Measurements from ENCODE around the gene ROR2. TPM values are rescaled to one million over a fixed set of nuclear protein-coding genes. Genes with fewer than 3 reads are reported as not detected.

Gene ROR2
- total RNA-seq, 2 experiments from 2014 or later: not detected

DNA sequence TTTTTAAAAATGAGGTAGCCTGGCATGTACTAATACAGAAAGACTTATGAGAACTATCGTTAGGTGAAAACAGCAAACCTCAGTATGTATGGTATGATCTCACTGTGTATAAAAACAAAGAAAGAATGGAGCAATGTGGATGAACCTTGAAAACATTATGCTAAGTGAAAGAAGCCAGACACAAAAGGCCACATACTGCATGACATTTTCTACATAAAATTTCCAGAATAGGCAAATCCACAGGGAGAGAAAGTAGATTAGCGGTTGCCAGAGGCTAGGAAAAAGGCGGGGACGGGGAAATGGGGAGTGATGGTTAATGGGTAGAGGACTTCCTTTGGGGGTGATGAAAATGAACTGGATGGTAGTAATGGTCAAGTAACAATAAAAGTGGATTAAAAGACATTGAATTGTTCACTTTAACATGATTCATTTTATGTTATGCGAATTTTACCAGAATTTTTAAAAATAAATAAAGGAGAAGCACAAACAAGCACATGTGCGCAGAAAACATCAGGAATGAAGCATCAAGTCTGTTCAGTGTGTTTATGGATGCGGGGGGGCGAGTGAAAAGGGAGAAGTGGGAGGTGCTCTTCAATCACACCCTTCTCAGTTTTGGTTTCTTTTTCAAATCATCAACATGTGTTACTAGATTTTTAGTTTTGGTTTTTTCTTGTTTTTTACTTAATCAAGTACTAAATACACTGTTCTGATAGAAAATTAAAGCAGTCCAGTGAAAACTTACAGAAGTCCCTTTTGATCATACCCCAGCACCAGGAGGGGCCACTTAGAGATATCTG lies 16.3 kb downstream of the ROR2 start:
- Mint-ChIP-seq H3K36me3 (ENCODE audit: low read depth) (peaks cover 9% of the 10 kb centered on the region), H3K4me1 (ENCODE audit: low read depth) (no peaks in the 10 kb centered on the region), H3K27me3 (ENCODE audit: low read depth) (no peaks in the 10 kb centered on the region), H3K4me3 (no peak overlapping the region), H3K27ac (no peak overlapping the region), H3K9me3 (peaks cover 27% of the 10 kb centered on the region)
- intact Hi-C loops (cut with micrococcal nuclease): no loop called here
- DNase-seq: no peak
- CTCF ChIA-PET: interaction anchor here (0.7 kb wide), 1 partner anchor 954 kb away, joined by 3 read pairs; no protein-coding TSS in a partner anchor

DNA sequence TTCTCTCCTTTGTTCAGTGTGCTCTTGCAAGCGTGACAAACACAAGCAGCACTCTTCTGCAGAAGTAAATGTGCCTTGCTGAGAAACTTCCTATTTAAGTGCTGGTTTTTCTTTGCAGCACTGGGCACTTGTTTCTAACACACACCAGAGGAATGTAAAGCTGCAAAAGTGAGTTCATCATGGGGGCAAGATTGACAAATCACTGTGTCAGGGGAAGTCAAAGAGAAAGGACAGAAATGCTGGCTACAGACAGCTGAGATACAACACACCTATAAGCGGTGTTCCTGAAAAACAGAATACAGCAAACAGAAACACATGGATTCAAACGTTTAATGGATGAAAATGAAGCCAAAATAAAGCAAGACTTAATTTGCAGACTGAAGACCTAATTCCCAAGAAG lies 19.6 kb downstream of the ROR2 start:
- CTCF ChIA-PET: no interaction called here
- H3K27me3 Mint-ChIP-seq (ENCODE audit: low read depth): no peaks in the 10 kb centered on the region
- H3K4me1 Mint-ChIP-seq (ENCODE audit: low read depth): no peaks in the 10 kb centered on the region
- H3K9me3 Mint-ChIP-seq: peaks cover 27% of the 10 kb centered on the region
- H3K27ac Mint-ChIP-seq: no peak overlapping the region
- intact Hi-C loops (cut with micrococcal nuclease): no loop called here
- H3K4me3 Mint-ChIP-seq: no peak overlapping the region
- H3K36me3 Mint-ChIP-seq (ENCODE audit: low read depth): peaks cover 9% of the 10 kb centered on the region
- DNase-seq: no peak

GRCh38 chr9:91929331-91929730 lies 20.7 kb downstream of the ROR2 start:
- H3K27me3 Mint-ChIP-seq (ENCODE audit: low read depth): peaks cover under 1% of the 10 kb centered on the region
- peaks cover 9% of the 10 kb centered on the region for H3K36me3 Mint-ChIP-seq (ENCODE audit: low read depth)
- no peaks in the 10 kb centered on the region for H3K4me1 Mint-ChIP-seq (ENCODE audit: low read depth)
- no peak overlapping the region for H3K4me3 Mint-ChIP-seq
- CTCF ChIA-PET: no interaction called here
- no peak for DNase-seq
- no peak overlapping the region for H3K27ac Mint-ChIP-seq
- peaks cover 27% of the 10 kb centered on the region for H3K9me3 Mint-ChIP-seq
- intact Hi-C loops (cut with micrococcal nuclease): no loop called here

- peaks cover 9% of the 10 kb centered on the region for H3K36me3 Mint-ChIP-seq (ENCODE audit: low read depth)
- DNase-seq: no peak
- peaks cover 27% of the 10 kb centered on the region for H3K9me3 Mint-ChIP-seq
- intact Hi-C loops (cut with micrococcal nuclease): no loop called here
- H3K4me1 Mint-ChIP-seq (ENCODE audit: low read depth): no peaks in the 10 kb centered on the region
- peaks cover 6% of the 10 kb centered on the region for H3K27me3 Mint-ChIP-seq (ENCODE audit: low read depth)
- H3K4me3 Mint-ChIP-seq: no peak overlapping the region
- CTCF ChIA-PET: interaction anchor here (0.6 kb wide), 2 partner anchors 27 to 211 kb away, joined by 4 to 5 read pairs; no protein-coding TSS in a partner anchor
- no peak overlapping the region for H3K27ac Mint-ChIP-seq
Observed at GRCh38 chr9:91927922-91928510, 22.0 kb downstream of the ROR2 start.

- Mint-ChIP-seq H3K27me3 (ENCODE audit: low read depth) (peaks cover 12% of the 10 kb centered on the region), H3K9me3 (peaks cover 2% of the 10 kb centered on the region), H3K27ac (no peak overlapping the region), H3K36me3 (ENCODE audit: low read depth) (peaks cover 3% of the 10 kb centered on the region), H3K4me1 (ENCODE audit: low read depth) (no peaks in the 10 kb centered on the region), H3K4me3 (no peak overlapping the region)
- no peak for DNase-seq
- CTCF ChIA-PET: no interaction called here
- intact Hi-C loops (cut with micrococcal nuclease): no loop called here
Observed at GRCh38 chr9:91924090-91924489, 25.9 kb downstream of the ROR2 start.

DNA sequence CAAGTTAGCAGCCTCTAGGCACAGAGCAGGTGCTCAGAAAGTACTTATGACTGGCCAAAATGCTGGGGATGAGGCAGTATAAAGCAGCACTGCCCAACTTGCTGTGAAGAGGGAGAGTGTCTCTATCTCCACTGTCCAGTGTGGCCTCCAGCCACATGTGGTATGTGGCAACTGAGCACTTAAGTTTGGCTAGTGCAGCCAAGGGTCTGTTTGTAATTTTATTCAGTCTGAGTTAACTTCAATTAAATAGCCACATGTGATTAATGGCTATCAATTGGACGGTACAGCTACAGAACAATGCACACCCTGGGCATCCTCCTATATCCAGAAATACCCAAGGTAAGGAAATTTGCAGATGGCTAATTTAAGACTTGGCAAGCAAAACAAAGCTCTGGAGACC lies 26.9 kb downstream of the ROR2 start:
- Mint-ChIP-seq H3K4me1 (ENCODE audit: low read depth) (no peaks in the 10 kb centered on the region), H3K9me3 (no peaks in the 10 kb centered on the region), H3K36me3 (ENCODE audit: low read depth) (no peaks in the 10 kb centered on the region), H3K4me3 (no peak overlapping the region), H3K27ac (no peak overlapping the region), H3K27me3 (ENCODE audit: low read depth) (peaks cover 12% of the 10 kb centered on the region)
- CTCF ChIA-PET: no interaction called here
- intact Hi-C loops (cut with micrococcal nuclease): no loop called here
- no peak for DNase-seq

- H3K27ac Mint-ChIP-seq: no peak overlapping the region
- H3K27me3 Mint-ChIP-seq (ENCODE audit: low read depth): peaks cover 17% of the 10 kb centered on the region
- H3K36me3 Mint-ChIP-seq (ENCODE audit: low read depth): no peaks in the 10 kb centered on the region
- H3K4me3 Mint-ChIP-seq: no peak overlapping the region
- H3K9me3 Mint-ChIP-seq: no peaks in the 10 kb centered on the region
- DNase-seq: no peak
- intact Hi-C loops (cut with micrococcal nuclease): no loop called here
- H3K4me1 Mint-ChIP-seq (ENCODE audit: low read depth): no peaks in the 10 kb centered on the region
- CTCF ChIA-PET: no interaction called here
Observed at GRCh38 chr9:91921371-91921770, 28.7 kb downstream of the ROR2 start.

GRCh38 chr9:91920630-91921350 lies 29.2 kb downstream of the ROR2 start:
- CTCF ChIA-PET: no interaction called here
- intact Hi-C loops (cut with micrococcal nuclease): no loop called here
- H3K4me1 Mint-ChIP-seq (ENCODE audit: low read depth): no peaks in the 10 kb centered on the region
- no peak overlapping the region for H3K4me3 Mint-ChIP-seq
- no peak overlapping the region for H3K27ac Mint-ChIP-seq
- DNase-seq: no peak
- peaks cover 17% of the 10 kb centered on the region for H3K27me3 Mint-ChIP-seq (ENCODE audit: low read depth)
- H3K9me3 Mint-ChIP-seq: no peaks in the 10 kb centered on the region
- no peaks in the 10 kb centered on the region for H3K36me3 Mint-ChIP-seq (ENCODE audit: low read depth)

DNA sequence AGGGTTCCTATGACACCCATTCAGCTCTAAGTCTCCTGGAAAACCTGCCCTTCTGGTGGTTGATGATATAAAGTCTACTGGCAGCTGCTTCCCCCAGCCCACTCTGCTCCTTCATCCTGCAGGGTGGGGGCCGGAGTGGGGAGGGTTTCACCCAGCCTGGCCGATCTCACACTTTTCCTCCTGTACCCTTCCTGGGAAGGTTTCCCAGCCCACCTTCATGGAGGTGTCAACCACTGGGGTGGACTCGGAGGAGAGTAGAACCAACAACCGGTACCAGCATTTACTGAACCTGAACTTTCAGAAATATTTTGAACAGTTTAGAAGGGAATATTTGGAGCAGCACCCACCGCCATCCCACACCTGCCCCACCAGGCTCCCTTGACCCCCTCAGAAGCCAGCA lies 30.4 kb downstream of the ROR2 start:
- H3K27me3 Mint-ChIP-seq (ENCODE audit: low read depth): peaks cover 17% of the 10 kb centered on the region
- H3K27ac Mint-ChIP-seq: no peak overlapping the region
- no peak overlapping the region for H3K4me3 Mint-ChIP-seq
- no peak for DNase-seq
- intact Hi-C loops (cut with micrococcal nuclease): no loop called here
- CTCF ChIA-PET: no interaction called here
- no peaks in the 10 kb centered on the region for H3K4me1 Mint-ChIP-seq (ENCODE audit: low read depth)
- H3K36me3 Mint-ChIP-seq (ENCODE audit: low read depth): no peaks in the 10 kb centered on the region
- H3K9me3 Mint-ChIP-seq: no peaks in the 10 kb centered on the region

- H3K9me3 Mint-ChIP-seq: no peaks in the 10 kb centered on the region
- peaks cover 7% of the 10 kb centered on the region for H3K27me3 Mint-ChIP-seq (ENCODE audit: low read depth)
- H3K4me1 Mint-ChIP-seq (ENCODE audit: low read depth): no peaks in the 10 kb centered on the region
- no peak overlapping the region for H3K27ac Mint-ChIP-seq
- no peak overlapping the region for H3K4me3 Mint-ChIP-seq
- no peaks in the 10 kb centered on the region for H3K36me3 Mint-ChIP-seq (ENCODE audit: low read depth)
- intact Hi-C loops (cut with micrococcal nuclease): no loop called here
- CTCF ChIA-PET: no interaction called here
- no peak for DNase-seq
Observed at GRCh38 chr9:91917436-91917835, 32.6 kb downstream of the ROR2 start.

DNA sequence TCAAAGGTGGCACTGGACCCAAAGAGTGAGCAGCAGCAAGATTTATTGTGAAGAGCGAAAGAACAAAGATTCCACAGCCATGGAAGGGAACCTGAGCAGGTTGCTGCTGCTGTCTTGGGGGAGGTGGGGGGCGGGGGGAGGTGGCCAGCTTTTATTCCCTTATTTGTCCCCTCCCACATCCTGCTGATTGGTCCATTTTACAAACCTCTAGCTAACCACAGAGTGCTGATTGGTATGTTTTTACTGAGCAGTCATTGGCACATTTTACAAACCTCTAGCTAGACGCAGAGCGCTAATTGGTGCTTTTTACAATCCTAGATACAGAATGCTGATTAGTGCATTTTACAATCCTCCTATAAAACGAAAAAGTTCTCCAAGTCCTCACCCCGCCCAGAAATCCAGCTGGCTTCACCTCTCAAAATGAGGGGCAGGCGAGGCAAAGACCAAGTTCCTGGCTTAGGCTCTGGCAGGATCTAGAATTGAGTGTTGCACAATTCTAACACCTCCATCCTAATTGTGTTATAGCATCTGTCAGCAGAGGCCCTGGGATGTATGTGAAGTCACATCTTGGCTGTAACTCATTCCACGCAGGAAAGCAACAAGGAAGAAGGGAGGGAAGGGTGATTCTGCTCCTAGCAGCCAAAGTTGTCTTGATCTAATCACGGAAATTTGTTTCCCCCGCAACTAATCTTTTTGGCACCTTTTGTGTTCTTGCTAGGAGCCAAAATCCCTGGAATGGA lies 34.3 kb downstream of the ROR2 start:
- CTCF ChIA-PET: no interaction called here
- H3K27me3 Mint-ChIP-seq (ENCODE audit: low read depth): peaks cover 4% of the 10 kb centered on the region
- no peak for DNase-seq
- intact Hi-C loops (cut with micrococcal nuclease): no loop called here
- H3K36me3 Mint-ChIP-seq (ENCODE audit: low read depth): no peaks in the 10 kb centered on the region
- no peaks in the 10 kb centered on the region for H3K9me3 Mint-ChIP-seq
- H3K4me1 Mint-ChIP-seq (ENCODE audit: low read depth): no peaks in the 10 kb centered on the region
- no peak overlapping the region for H3K27ac Mint-ChIP-seq
- no peak overlapping the region for H3K4me3 Mint-ChIP-seq

DNA sequence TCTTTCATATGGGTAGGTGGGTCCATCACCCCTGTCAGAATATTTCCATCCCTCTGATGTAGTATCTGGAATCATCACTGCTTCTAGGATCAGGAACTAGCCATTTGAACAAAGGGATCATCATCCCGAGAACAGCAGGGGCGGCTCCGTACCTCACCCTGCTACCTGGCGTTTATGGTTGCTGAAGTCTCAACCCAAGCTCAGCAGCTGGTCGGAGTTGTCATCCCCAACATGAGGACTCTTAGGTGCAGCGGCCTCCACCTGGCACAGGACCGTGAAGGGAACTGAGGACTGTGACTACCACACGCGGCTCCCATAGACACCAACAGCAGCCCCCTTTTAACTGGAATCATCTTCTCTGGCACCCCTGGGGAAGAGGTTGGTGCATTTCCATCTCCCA lies 35.1 kb downstream of the ROR2 start:
- Mint-ChIP-seq H3K36me3 (ENCODE audit: low read depth) (no peaks in the 10 kb centered on the region), H3K4me3 (no peak overlapping the region), H3K9me3 (no peaks in the 10 kb centered on the region), H3K27ac (no peak overlapping the region), H3K4me1 (ENCODE audit: low read depth) (no peaks in the 10 kb centered on the region), H3K27me3 (ENCODE audit: low read depth) (peaks cover 4% of the 10 kb centered on the region)
- DNase-seq: no peak
- CTCF ChIA-PET: no interaction called here
- intact Hi-C loops (cut with micrococcal nuclease): no loop called here

Measured in activated naive CD4-positive, alpha-beta T cell treated with anti-CD3 and anti-CD28 coated beads for 36 hours (primary cell).